Embryonic facial prominence (tissue), 1 donor: ENCODE results near the gene VPS9D1.

Source experiments
- DNase-seq: peaks from one replicate; pipeline ENCODE4 v3.0.0-alpha.2; 2016; ENCODE audit errors: extremely low spot score

The VPS9D1 gene

GRCh38 chr16:89732918-89733242 lies 12.2 kb upstream of the VPS9D1 start:
- DNase-seq, result no peak

GRCh38 chr16:89732142-89732917 lies 11.6 kb upstream of the VPS9D1 start:
- DNase-seq, result no peak

GRCh38 chr16:89730610-89731234 lies 10.0 kb upstream of the VPS9D1 start:
- no peak for DNase-seq

- DNase-seq, result no peak
These were observed 9.3 kb upstream of the VPS9D1 start for GRCh38 chr16:89729863-89730593.

GRCh38 chr16:89729293-89729692 lies 8.6 kb upstream of the VPS9D1 start:
- no peak for DNase-seq

- DNase-seq, result no peak
These were observed 6.9 kb upstream of the VPS9D1 start for GRCh38 chr16:89727406-89728120.

GRCh38 chr16:89723279-89724250 lies 2.9 kb upstream of the VPS9D1 start:
- no peak for DNase-seq

- no peak for DNase-seq
These were observed 1.9 kb upstream of the VPS9D1 start for GRCh38 chr16:89722392-89723278.

- DNase-seq, result no peak
These were observed 1.1 kb upstream of the VPS9D1 start for GRCh38 chr16:89721546-89722391.

- DNase-seq, result no peak
These were observed 216 bp downstream of the VPS9D1 start for GRCh38 chr16:89720551-89720812.

- no peak for DNase-seq
These were observed 2.8 kb downstream of the VPS9D1 start for GRCh38 chr16:89717688-89718505.

GRCh38 chr16:89716916-89717687 lies 3.6 kb downstream of the VPS9D1 start:
- DNase-seq, result no peak

- no peak for DNase-seq
These were observed 4.2 kb downstream of the VPS9D1 start for GRCh38 chr16:89716493-89716892.

- no peak for DNase-seq
These were observed 8.4 kb downstream of the VPS9D1 start for GRCh38 chr16:89712274-89712781.

- DNase-seq, result no peak
These were observed 9.0 kb downstream of the VPS9D1 start for GRCh38 chr16:89711601-89712273.

- DNase-seq, result no peak
These were observed 9.8 kb downstream of the VPS9D1 start for GRCh38 chr16:89710709-89711564.
